Measurements from ENCODE around the gene ADD2.
"Not testable (repeated sequence)": the region's sequence is repeated elsewhere in the genome, so short reads cannot be mapped to it uniquely, and the experiment has no call there.

The ADD2 gene

GRCh38 chr2:70751881-70752280 is 16.1 kb downstream of the ADD2 start:
- DNase-seq (ENCODE audit: low spot score): no peak

DNA sequence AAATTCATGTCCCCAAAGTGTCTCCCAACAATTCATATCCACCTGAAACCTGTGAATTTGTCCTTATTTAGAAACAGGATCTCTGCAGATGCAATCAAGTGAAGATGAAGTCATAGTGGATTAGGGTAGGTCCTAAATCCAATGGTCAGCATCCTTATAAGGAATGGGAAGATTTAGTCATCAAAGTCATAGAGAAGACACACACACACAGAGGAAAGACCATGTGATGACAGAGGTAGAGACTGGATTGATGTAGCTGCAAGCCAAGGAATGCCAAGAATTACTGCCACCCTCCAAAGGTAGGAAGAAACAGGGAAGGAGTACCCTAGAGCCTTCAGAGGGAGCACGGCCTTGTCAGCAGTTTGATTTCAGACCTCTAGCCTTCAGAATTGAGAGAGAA is 17.7 kb downstream of the ADD2 start:
- DNase-seq (ENCODE audit: low spot score): no peak

GRCh38 chr2:70748002-70748784 is 19.8 kb downstream of the ADD2 start:
- no peak for DNase-seq (ENCODE audit: low spot score)

GRCh38 chr2:70747284-70747683 is 20.7 kb downstream of the ADD2 start:
- no peak for DNase-seq (ENCODE audit: low spot score)

- DNase-seq (ENCODE audit: low spot score): no peak
Observed at GRCh38 chr2:70746094-70746974, 21.7 kb downstream of the ADD2 start.

DNA sequence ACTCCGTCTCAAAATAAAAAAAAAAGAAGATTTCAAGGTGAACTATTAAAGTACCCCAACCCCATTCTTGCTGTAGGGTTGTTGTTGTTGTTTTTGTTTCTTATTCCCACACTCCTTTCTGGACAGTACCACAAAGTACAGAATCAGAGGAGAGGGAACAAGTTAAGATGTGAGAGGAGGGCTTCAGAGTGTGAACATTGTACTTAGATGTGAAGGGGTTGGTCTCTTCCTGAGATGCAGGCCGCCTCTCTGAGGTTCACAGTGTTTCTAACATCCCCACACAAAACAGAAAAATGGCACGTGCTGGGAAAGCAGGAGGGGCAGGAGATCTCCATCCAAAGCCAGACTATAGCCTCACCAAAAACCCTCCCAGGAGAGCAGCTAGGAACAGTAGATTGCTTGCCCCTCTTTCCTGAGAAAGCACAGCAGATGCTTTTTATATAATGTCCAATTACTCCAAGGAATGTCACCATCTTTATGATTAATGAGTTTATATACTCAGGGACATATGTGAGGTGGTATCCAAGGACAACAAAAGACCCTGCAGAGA is 22.6 kb downstream of the ADD2 start:
- no peak for DNase-seq (ENCODE audit: low spot score)

- DNase-seq (ENCODE audit: low spot score): no peak
Observed at GRCh38 chr2:70744397-70744796, 23.6 kb downstream of the ADD2 start.

DNA sequence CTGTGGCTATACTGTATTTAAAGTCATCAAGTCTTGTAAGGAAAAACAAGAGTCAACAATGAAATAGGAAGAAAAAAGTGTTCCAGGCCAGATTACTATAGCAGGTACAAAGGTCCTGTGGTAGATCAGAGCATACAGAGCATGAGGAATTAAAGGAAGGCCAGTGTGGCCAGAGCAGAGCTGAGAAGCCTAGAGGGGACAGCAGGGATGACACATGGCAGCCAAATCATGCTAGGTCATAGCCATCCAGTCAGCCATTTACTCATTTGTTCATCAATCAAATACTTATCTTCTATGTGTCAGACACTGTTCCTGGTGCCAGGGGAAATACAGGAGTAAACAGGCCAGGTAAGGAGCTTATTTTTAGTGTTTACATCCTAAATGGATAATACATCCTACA is 24.3 kb downstream of the ADD2 start:
- DNase-seq (ENCODE audit: low spot score): no peak

DNA sequence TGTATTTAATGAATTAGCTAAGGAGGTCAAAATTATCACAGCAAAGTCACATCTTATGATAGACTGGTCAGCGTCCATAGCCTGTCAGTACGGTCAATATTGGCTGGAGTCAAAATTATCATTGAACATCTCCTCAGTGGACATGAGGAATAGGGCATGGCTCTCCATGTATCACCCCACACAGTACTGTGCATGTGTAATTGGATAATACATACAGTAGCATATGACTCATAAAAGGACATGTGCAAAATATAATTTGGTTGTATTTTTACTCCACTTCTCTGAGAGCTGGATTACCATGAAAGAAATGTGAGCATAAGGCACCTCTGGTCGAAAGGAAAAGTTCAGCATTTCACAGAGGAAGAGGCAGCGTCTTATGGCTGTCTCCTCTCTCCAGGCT is 24.9 kb downstream of the ADD2 start:
- no peak for DNase-seq (ENCODE audit: low spot score)

GRCh38 chr2:70739492-70739891 is 28.5 kb downstream of the ADD2 start:
- not testable (repeated sequence) for DNase-seq (ENCODE audit: low spot score)

DNA sequence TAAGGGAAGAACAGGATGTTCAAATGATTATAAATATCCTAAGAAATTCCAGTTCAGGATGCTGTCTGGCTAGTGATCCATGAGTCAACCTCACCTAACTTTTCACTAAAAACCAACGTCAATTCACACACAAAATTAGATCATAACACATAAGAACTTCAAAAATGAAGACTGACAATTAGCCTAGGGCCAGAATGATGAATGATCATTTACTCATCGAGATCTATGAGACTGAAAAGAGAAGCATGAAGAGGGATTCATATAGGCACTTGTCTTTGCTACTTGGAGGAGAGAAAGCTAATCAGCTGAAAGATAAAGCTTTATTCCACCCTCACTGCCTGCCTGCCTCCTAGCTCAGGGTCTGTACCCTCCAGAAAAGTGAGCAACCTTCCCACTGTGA is 29.8 kb downstream of the ADD2 start:
- DNase-seq (ENCODE audit: low spot score): no peak

DNA sequence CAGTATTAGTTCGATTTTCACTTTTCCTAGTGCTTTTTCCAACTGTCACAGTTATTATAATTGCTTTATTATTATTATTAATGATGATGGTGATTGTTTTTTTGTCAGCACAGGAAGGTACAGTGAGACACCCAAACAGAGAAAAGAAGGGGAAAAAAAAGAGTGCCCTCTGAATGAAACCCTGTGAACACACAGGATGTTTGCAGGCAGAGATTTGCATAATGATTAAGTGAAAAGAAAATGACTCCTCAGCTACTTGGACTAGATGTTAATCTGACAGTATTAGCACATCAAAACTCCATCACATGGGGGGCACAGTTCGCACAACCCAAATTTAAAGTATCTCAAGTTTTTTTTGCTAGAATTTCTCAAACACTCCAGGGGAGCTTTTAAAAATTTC is 32.9 kb downstream of the ADD2 start:
- DNase-seq (ENCODE audit: low spot score): no peak

DNA sequence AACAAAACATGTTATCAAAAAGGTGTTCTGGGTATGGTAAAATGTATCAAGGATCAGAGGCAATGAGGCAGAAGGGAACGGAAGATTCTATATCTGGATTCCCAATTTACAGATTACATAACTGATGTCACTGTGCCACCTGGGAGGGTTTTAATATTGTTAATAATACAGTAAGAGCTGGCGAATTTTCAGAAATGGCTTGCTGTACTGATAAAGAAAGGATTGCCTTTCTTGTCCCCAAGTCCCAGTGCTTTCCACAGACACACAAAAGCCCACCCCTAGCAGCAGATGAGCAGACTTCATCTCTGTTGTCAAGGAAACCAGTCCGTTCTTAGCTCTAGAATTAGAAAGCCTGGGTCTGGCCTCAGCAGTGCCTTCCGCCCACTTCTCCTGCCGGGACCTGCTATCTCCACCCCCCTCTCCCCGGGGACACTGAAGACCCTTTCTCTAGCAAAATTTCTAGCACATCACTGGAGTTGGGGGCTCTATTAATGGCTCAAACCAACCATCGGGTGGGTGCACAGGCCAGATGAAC is 34.3 kb downstream of the ADD2 start:
- no peak for DNase-seq (ENCODE audit: low spot score)

DNA sequence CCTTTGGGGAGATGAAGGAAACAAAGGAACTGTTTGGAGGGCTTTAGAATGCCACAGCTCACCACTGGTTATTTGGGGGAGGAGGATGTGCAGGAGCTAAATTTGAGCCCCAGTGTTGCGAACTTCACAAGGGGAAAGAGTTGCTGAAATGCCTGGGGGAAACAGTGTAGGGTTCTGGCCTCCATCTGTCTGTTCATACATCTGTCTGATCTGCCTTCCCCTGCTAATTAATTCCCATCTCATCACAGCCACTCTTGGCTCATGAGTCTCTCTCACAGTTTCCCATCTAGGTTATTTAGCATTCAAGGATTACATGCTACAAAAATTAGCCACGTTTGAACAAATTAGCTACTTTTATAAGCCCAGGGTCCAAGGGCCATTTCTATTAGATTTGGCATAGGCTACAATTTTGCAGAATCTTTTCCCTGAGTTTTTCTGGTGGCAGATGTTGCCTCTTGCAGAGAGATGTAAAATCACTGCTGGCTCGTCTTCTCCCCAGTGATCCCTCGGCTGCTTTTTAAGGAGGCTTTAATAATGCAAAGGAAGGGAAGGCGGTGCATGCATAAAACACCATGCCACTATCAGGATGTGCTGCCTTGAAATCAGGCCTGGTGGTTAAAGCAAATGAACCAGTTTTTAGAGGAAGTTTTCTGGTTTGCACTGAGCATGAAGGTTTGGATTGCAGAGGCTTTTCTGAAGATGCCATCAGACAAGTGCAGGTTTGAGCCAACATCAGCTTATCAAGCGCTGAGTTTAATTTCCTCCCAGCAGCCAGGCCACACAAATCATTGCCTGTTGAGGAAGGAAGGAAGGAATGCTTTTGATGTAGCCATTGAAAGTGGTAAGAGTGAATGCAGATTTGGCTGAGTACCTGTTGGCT is 35.0 kb downstream of the ADD2 start:
- DNase-seq (ENCODE audit: low spot score): no peak

DNA sequence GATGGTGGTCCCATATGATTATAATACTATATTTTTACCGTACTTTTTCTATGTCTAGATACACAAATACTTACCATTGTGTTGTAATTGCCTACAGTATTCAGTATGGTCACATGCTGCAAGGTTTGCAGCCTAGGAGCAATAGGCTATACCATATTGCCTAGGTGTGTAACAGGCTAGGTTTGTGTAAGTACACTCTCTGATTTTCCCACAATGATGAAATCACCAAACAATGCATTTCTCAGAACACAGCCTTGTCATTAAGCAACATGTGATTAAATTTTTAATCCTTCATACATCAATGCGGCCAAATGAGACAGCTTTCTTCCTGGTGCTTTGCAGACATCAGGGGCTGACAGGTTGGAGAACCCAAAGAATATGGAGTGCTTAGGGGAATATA is 37.3 kb downstream of the ADD2 start:
- no peak for DNase-seq (ENCODE audit: low spot score)

DNA sequence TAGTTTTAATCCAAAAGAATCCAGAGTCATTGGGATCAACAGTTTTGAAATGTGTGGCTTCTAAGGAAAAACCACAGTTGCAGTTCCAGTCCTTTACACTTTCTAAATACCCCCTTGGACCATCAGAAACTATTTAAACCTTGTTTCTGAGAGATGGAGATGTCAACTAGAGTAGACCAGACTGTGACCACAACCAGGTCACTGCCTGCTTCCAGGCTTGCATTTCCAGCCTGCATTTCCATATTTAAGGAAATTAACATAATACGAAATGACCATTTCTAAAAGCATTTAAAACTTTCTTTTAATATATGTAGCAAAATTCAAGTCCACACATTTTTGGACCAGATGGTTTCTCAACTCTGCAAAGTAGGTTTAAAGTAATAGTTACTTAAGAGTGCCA is 38.4 kb downstream of the ADD2 start:
- DNase-seq (ENCODE audit: low spot score): no peak

GRCh38 chr2:70728128-70728527 is 39.9 kb downstream of the ADD2 start:
- DNase-seq (ENCODE audit: low spot score): no peak

DNA sequence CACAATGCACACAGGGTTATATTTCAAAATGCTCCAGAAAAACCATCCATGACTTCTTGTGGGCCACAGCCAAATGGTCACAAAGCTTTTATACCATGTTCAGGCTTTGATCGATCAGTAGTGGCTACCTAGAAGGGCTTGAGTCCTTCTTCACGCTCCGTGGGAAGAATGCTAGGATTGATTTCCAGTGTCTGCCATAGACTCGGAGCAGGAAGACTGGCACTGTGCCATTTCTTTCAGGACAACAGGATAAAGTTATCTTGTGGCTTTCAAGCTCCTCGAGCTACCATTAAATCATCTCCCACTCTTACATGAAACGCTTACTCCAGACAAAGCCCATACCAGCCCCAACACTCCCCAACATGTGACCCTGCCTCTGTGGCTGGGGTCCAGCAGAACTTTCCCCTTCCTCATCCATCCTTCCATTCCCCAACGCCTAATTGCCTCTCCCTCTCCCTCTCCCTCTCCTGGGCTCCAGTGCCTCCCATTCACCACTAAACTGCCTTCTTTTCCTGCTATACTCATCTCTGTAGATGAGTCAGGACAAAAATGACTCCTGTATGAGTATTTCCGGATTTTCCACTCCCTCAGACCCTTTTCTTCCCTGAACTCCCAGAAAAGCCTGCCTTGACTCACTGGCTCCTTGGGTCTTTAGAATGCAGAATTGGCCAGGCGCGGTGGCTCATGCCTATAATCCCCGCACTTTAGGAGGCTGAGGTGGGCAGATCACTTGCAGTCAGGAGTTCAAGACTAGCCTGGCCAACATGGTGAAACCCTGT is 40.9 kb downstream of the ADD2 start:
- no peak for DNase-seq (ENCODE audit: low spot score)

DNA sequence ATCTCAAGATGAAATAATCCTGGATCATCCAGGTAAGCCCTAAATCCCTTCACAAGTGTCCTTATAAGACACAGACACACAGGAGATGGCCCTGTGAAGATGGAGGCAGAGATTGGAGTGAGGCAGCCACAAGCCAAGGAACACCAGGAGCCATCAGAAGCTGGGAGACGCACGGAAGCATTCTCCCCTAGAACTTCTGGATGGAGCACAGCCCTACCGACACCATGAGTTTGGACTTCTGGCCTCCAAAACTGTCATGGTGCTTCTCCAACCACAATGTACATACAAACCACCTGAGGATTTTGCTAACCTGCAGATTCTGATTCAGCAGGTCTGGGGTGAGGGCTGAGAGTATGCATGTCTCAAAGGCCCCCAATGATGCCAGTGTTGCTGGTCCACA is 42.5 kb downstream of the ADD2 start:
- no peak for DNase-seq (ENCODE audit: low spot score)

DNA sequence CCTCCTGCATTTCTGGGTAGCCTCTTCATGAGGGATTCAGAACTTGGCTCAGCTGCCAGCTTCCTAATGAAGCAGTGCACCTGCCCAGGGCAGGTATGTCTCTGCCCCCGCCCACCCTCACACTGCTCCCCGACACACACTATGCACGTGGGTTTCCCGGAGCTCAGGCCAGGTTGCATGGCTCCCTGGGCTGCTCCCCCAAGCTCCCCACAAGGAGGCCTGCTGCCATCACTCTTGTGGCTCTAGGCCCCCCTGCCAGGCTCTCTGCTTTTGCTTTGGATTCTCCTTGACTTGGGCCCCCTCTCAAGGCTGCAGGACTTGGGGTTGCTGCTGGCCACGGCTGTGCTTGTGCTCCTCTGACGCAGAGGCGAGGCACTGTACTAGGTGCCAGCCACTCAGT is 43.6 kb downstream of the ADD2 start:
- DNase-seq (ENCODE audit: low spot score): no peak

- DNase-seq (ENCODE audit: low spot score): no peak
Observed at GRCh38 chr2:70723286-70723885, 44.6 kb downstream of the ADD2 start.

Data from LoVo (cell line).